ENCODE results near the gene PGAP3.
A peak's percentile ranks its signal among the peaks of the same experiment; 100 is the strongest.

PGAP3 gene

DNA sequence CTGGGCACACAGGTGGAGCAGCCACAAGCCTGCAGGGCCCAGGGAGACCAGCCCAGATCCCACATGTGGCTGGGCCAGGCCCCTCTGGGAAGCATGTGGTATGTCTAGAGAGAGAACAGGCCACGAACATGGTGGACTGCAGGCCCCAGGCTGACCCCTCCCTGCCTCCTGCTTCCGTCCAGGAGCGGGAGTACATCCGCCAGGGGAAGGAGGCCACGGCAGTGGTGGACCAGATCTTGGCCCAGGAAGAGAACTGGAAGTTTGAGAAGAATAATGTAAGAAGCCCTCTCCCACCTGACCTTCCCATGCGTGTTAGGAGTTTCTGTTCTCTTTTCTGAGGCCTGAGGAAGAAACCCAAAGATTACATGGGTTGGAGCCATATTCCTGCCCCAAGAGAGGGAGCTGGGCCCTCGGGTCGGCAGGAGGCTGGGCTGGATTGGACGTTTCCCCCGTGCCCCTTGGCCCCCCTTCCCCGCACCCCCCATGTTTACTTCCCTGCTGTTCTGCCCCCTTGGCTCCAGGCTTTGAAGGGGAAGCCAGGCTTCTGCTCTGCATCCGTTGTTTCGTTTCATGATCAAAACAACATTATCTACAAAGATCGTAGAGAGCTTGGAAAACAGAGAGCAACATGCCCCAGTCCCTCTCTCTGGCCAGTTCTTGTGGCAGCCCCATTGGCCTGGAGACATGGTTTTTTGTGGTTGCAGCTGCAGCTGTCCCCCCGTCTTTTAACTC is 28.4 kb downstream of the PGAP3 start:
- no peak for DNase-seq

- no peak for DNase-seq
These were observed 29.1 kb downstream of the PGAP3 start for GRCh38 chr17:39658760-39659159.

DNA sequence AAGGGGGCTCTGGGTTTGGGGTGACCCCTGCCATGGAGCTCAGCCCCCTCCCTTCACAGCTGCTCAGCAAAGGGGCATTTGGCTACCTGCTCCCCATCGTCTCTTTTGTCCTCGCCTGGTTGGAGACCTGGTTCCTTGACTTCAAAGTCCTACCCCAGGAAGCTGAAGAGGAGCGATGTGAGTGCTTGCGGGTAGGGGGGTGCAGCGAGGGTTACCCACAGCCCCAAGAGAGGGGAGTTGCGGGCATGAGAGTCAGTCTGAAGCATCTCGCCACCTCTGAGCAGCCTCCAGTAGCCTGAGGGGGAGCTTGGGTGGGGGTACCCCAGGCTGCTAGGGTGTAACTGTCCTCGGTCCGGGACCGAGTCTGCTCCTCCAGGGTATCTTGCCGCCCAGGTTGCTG is 29.5 kb downstream of the PGAP3 start:
- no peak for DNase-seq

GRCh38 chr17:39655105-39655504 is 32.8 kb downstream of the PGAP3 start:
- DNase-seq: no peak

- DNase-seq: peak; percentile 90
These were observed 34.1 kb downstream of the PGAP3 start for GRCh38 chr17:39653662-39654331.

- no peak for DNase-seq
These were observed 34.6 kb downstream of the PGAP3 start for GRCh38 chr17:39653316-39653661.

DNA sequence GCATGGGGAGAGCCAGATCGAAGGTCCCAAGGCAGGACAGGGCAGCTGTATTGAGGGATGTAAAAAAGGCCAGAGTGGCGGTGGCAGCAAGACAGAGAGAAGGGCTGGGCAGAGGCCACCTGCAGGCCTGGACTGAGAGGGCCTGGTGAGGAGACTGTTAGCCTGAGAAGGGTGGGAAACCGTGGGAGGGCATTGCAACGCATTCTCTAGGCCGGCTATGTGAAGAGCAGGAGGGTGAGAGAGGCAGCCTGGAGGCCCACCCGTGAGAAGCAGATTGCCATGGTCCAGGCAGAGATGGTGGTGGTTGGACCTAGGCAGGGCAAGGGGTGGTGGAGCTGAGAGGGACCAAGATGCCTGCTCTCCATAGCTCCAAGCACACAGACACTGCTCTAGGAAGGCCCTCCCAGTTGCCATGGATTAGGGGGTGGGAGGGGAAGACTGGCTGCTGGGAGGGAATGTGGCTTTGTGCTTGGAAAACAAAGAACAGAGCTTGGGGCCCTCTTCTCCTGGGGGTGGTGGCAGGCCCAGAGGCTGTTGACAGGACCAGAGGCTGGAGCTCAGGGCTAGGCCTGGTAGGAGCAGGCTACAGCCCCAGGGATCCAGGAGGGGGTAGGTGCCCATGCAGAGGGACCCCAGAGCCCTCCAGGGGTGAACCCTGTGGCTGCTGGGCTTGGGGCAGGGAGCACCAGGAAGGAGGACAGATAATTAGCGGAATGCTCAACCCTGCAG is 35.1 kb downstream of the PGAP3 start:
- no peak for DNase-seq

- DNase-seq: no peak
These were observed 35.8 kb downstream of the PGAP3 start for GRCh38 chr17:39651923-39652586.

DNA sequence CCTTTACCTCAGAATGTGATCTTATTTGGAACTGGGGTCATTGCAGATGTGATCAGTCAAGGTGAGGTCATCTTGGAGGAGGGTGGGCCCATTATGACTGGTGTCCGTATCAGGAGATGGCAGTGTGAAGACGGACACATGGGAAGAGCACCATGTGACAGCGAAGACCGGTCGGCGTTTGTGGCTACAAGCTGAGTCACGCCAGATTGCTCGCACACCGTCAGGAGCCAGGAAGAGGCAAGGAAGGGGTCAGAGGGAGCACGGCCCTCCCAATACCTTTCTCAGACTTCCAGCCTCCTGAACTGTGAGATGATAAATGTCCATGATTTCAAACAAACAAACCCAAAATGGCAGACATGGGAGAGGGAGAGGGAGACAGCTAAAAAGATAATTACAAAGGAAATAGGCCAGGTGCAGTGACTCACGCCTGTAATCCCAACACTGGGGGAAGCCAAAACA is 37.7 kb downstream of the PGAP3 start:
- no peak for DNase-seq

DNA sequence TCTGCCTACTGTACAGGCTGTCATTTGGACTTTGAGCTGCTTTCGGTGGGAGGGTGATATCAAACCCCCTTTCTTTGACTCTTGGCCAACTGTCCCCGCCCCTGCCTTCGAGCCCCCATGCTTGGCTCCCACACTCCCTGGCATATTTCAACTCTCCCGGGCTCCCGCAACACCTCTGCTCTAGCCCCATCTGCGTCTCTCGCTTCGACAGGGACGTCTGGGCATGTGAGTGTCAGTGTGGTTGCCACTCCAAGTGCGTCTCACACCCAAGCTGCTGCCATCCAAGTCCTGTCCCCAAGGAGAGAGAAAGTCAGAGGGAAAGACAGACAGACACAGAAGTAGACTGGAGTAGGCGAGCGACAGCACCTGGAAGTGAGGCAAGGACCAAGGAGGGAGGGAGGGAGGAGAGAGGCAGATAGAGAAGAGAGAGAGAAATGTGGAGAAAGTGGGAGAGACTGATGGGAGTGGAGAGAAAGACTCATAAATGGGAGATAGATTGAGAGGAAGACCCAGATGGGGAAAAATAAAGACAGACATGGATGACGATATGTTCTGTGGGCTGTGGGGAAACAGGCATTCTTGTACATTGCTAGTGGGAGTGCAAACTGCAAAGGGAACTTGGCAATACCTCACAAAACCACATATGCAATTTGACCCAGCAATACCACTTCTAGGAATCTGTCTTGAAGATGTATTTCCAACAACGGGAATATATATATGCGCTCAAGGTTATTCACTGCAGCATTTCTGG is 39.1 kb downstream of the PGAP3 start:
- no peak for DNase-seq

DNA sequence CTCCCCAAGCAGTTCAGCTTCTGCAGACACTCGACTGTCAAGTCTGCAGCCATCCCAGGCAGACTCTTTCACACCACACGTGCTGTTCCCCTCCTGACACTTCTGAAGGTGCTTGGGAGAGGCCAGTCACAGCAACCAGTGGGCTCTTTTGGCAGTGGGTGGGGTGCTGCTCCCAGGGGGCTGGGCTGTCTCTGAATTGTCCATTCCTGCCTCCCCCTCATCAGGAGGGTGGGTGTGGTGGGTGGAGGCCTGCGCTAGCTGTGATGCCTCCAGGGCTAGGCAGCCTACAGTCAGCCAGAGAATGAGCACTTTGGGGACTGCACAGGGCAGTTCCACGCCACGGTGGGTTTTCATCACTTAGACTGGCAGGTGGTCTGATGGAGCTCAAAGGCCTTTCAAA is 40.6 kb downstream of the PGAP3 start:
- DNase-seq: peak; percentile 79

DNA sequence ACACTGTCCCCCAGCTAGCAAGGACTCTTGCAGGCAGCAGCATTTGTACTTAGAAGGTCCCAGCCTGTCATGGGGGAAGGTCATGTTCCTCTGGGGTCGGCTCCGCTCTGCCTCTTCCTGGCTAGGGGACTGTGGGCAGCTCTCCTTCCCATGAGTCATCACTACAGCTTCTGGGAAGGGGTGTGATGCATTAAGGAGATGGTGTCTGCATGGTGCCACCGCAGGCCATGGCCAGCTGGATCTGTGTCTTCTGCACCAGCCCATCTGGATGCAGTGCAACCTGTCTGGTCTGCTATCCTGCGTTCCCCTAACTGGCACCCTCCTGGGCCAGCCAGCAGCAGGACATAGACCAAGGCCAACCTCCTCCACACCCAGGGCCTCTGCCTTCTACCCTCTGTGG is 44.6 kb downstream of the PGAP3 start:
- DNase-seq: no peak

- DNase-seq: no peak
These were observed 45.4 kb downstream of the PGAP3 start for GRCh38 chr17:39642291-39643074.

DNA sequence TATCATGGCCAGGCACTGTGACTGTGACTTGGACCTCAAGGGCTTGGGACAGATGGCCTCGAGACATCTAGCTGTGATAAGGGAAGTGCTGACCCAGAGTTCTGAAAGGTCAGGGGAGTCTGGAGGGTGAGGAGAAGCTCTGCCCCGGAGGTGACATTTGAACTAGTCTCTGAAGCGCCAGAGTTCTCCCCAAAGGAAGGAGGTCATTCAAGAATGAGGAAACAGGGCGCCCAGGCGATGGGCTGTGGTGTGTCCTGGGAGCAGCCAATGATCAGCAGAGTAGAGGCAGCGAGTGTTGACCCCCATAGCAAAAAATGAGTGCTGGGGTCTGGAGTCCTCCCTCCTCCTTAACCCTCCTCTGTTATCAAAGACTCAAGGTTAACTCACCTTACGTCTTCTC is 46.0 kb downstream of the PGAP3 start:
- no peak for DNase-seq

DNA sequence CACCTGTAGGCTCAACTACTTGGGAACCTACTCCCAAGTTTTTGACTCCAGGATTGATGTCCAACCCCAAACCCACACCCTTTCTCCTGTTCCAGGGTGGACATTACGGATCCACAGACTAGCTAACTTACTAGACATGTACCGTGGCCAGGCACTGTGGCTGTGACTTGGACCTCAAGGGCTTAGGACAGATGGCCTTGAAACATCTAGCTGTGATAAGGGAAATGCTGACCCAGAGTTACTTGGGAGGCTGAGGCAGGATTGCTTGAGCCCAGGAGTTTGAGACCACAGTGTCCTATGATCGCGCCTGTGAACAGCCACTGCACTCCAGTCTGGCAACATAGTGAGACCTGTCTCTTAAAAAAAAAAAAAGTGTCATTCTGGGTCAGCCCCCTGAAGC is 46.8 kb downstream of the PGAP3 start:
- DNase-seq: no peak

- no peak for DNase-seq
These were observed 47.2 kb downstream of the PGAP3 start for GRCh38 chr17:39640591-39641031.

DNA sequence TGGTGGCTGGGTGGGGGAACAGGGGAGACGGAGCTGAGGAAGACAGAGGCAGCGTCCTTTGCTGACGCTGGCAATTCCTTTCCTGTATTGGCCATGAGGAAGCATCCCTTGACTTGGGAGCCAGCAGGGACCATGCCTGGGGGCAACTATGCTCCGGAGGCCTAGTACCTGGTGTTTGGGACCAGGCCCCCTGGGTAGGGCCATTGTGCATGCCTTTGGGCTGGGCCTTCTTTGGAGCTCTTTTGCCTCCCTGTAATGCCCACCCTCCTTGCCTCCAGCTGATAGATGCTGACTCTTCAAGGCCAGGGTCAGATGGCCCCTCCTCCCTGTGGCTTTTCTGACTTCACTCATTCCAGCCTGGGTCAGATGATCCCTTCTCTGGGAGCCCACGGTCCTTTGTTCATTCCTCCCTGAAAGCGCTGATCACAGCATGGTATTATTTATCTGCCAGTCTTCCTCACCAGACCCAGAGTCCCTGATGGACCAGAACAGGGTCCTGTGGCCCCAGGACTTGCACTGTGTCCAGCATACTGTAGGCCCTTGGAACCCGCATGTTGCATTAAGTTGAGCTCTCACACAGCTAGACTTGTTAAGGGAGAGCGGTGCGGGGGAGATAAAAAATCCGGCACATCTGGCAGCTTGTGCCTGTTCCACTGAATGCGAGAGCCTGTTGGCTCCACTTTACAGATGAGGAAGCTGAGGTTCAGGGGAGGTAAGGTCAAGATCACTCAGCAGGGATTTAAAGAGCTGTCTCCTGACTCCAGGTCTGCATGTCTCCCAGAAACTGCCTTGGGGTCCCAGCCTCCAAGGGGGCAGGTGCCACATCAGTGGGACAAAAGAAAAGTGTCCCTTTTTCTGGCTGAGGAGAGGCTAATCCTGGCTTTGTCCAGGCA is 48.0 kb downstream of the PGAP3 start:
- DNase-seq: no peak

DNA sequence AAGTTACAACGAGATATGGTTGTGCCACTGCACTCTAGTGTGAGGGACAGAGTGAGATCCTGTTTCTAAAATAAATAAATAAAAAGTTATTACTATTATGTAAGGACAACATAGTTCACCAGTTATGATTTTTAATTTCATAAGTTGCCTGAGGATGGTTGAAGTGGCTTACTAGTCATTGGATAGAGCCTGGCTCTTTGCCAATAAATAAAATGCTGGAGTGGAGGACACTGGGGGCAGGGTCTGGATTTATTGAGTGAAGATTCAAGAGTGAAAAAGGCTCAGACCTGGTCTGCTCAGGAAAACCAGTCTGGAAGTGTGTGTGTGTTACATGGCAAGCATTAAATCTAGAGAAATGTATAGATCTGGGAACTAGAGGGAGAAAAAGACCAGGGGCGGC is 48.8 kb downstream of the PGAP3 start:
- DNase-seq: peak; percentile 49

DNA sequence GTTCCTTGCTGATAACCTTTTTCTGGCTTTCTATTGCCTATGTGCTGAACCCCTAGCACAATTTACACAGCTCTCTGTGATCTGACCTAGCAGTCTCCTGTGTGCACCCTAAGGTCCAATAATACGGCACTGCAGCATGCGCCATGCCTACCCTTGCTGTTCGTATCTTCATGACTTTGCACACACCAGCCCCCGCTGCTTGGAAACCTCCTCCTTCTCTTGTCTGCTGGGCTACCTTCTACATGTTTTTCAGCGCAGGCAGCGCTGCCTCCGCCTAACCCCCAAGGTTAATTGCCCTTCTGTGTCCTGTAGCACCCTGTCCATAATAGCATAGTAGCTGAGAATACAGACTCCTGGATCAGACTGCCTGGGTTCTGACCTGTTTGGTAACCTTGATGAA is 49.5 kb downstream of the PGAP3 start:
- DNase-seq: no peak

DNA sequence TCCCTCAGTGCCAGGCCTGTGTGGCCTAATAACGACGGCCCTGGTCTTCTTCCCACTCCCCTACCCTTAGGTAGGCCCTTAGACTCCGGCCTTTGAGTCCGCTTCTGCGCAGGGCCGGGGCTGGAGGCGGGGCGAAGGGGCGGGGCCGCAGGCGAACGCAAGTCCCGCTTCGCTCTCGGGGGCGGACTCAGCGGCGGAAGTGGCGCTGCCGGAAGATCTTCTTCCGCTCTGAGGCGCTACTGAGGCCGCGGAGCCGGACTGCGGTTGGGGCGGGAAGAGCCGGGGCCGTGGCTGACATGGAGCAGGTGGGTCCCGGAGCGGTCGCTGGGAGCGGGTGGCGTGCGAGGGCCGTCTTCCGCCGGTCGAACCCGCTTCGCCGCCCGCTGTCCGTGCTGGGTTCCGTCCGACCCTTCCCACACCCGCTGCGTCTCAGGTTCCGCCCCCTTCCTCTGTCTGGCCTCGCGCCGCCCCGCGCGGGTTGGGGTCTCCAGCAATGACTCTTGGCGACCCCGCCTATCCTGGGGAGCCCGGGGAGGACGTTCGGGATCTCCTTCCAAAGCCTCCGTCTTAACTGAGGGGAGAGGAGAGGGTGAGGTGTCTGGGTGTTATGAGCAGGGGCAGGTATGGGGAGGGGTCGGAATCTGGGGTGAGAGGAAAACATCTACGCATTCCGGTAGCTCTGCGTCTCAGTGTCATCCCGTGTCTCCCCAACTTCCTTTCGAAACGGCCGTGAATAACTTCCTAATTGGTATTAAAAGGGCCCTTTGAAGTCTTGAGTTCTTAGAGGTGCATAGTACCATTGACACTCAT is 50.7 kb downstream of the PGAP3 start, which contains the start of gene STARD3:
TSS of gene STARD3 (plus strand) at position 218 of the 810 bp plus-strand sequence. CDS start 16,388 bp downstream, outside the sequence.
- DNase-seq: peak; percentile 93

Data from hematopoietic multipotent progenitor cell treated with erythropoietin and hydrocortisone succinate and interleukin-3 and kit ligand, for 6 days (in vitro differentiated cells).